PC-9 (cell line): ENCODE data around the gene OR13C5.
"Not testable (repeated sequence)": the region's sequence is repeated elsewhere in the genome, so short reads cannot be mapped to it uniquely, and the experiment has no call there.

Source experiments
- CTCF ChIP-seq: fragments of 200-600 bp; sonication (generic); conservative IDR thresholded peaks from 2 replicates; pipeline ENCODE4 v1.6.1; 2017; ENCODE audit warnings: mixed run types, antibody characterized with exemption, mild to moderate bottlenecking, moderate library complexity
- EZH2 ChIP-seq: fragments of 200-600 bp; sonication (generic); IDR thresholded peaks from 2 replicates; pipeline ENCODE4 v1.8.0; 2017; ENCODE audit warnings: antibody characterized with exemption, low read depth

- not testable (repeated sequence) for TF ChIP-seq CTCF, EZH2
These were observed 6.3 kb upstream of the OR13C5 start, which contains the start of gene OR13C2 for GRCh38 chr9:104605527-104605926.
